Measurements from ENCODE around the gene ALDH1L1. TPM values are rescaled to one million over a fixed set of nuclear protein-coding genes. Genes with fewer than 3 reads are reported as not detected.

Gene ALDH1L1
- total and polyA plus RNA-seq, 2 of the 13 experiments (the other 11 are each of a cell fraction or from before 2014, with no cell fraction given) = 11.2 to 28.7 TPM

- TF ChIP-seq RARG (CRISPR knock-in tag; IDR thresholded peaks at IDR 0.05; ENCODE audit: low read depth) (no peak), ZFP36 (IDR thresholded peaks at IDR 0.05; ENCODE audit: borderline replicate concordance, low read depth, low read length, partially characterized antibody) (peak; percentile 63)
- intact Hi-C loops (cut with micrococcal nuclease; ENCODE audit: unreplicated experiment) = no loop called here
- H3K36me3 ChIP-seq (replicated peaks in 1 of 2; ENCODE audit: control insufficient read depth in 1 of 2, insufficient read depth in 2 of 2, low read length in 2 of 2) = no peaks in the 10 kb centered on the region
- no peak overlapping the region for H2AFZ ChIP-seq (ENCODE audit: low read length)
- H4K20me1 ChIP-seq (ENCODE audit: insufficient read depth, low read length) = no peaks in the 10 kb centered on the region
- H3K27ac ChIP-seq (ENCODE audit: extremely low read length, insufficient read depth, low read length) = no peak overlapping the region
- BruUV-seq (replicated peaks) = no TSS peak
- FAIRE-seq (no peak), ATAC-seq (no peak), DNase-seq (ENCODE audit: low spot score) (no peak)
- H3K9me3 ChIP-seq (ENCODE audit: low read length) = peaks cover 25% of the 10 kb centered on the region
- ChIA-PET POLR2A (no interaction called here), CTCF (ENCODE audit: low intra/inter-chr PET ratio, low total read pairs) (no interaction called here)
- H3K4me1 ChIP-seq (ENCODE audit: insufficient read depth, low read length) = peaks cover 16% of the 10 kb centered on the region
- no peak overlapping the region for H3K9ac ChIP-seq (ENCODE audit: insufficient read depth, low read depth, low read length)
- in situ Hi-C loops (cut with HindIII; ENCODE audit: extremely low pct_ligation_motif_present, low pct_unique_long_range_greater_than_20kb) = no loop called here
- no peaks in the 10 kb centered on the region for H3K27me3 ChIP-seq (ENCODE audit: control insufficient read depth in 1 of 2, insufficient read depth in 2 of 2, low read length in 2 of 2)
- no peak overlapping the region for H3K4me2 ChIP-seq (ENCODE audit: low read depth, low read length)
- H3K4me3 ChIP-seq (replicated peaks in 1 of 3; ENCODE audit: insufficient read depth in 1 of 3, low read depth in 2 of 3, low read length in 3 of 3) = no peak overlapping the region
- WGBS (ENCODE audit: low lambda C conversion rate) = 3% methylated on average over 1 of the region's 1 CpG
- no peaks in the 10 kb centered on the region for H3K79me2 ChIP-seq (ENCODE audit: insufficient read depth, low read length)
These were observed 92.7 kb downstream of the ALDH1L1 start for GRCh38 chr3:126087552-126088175.

GRCh38 chr3:126085841-126086240 is 94.5 kb downstream of the ALDH1L1 start:
- H3K36me3 ChIP-seq (replicated peaks in 1 of 2; ENCODE audit: control insufficient read depth in 1 of 2, insufficient read depth in 2 of 2, low read length in 2 of 2) = no peaks in the 10 kb centered on the region
- H3K4me2 ChIP-seq (ENCODE audit: low read depth, low read length) = no peak overlapping the region
- H3K4me1 ChIP-seq (ENCODE audit: insufficient read depth, low read length) = peaks cover 27% of the 10 kb centered on the region
- H4K20me1 ChIP-seq (ENCODE audit: insufficient read depth, low read length) = no peaks in the 10 kb centered on the region
- in situ Hi-C loops (cut with HindIII; ENCODE audit: extremely low pct_ligation_motif_present, low pct_unique_long_range_greater_than_20kb) = no loop called here
- POLR2A ChIA-PET = no interaction called here
- intact Hi-C loops (cut with micrococcal nuclease; ENCODE audit: unreplicated experiment) = no loop called here
- no peak for DNase-seq (ENCODE audit: low spot score)
- H3K27ac ChIP-seq (ENCODE audit: extremely low read length, insufficient read depth, low read length) = no peak overlapping the region
- H3K4me3 ChIP-seq (replicated peaks in 1 of 3; ENCODE audit: insufficient read depth in 1 of 3, low read depth in 2 of 3, low read length in 3 of 3) = no peak overlapping the region
- no peaks in the 10 kb centered on the region for H3K79me2 ChIP-seq (ENCODE audit: insufficient read depth, low read length)
- H2AFZ ChIP-seq (ENCODE audit: low read length) = no peak overlapping the region
- no peak overlapping the region for H3K9ac ChIP-seq (ENCODE audit: insufficient read depth, low read depth, low read length)
- peaks cover 25% of the 10 kb centered on the region for H3K9me3 ChIP-seq (ENCODE audit: low read length)
- 45% methylated on average over 2 of the region's 2 CpGs for WGBS (ENCODE audit: low lambda C conversion rate)
- no peak for ATAC-seq
- FAIRE-seq = no peak
- CTCF ChIA-PET (ENCODE audit: low intra/inter-chr PET ratio, low total read pairs) = no interaction called here
- BruUV-seq (replicated peaks) = no TSS peak
- no peaks in the 10 kb centered on the region for H3K27me3 ChIP-seq (ENCODE audit: control insufficient read depth in 1 of 2, insufficient read depth in 2 of 2, low read length in 2 of 2)
- TF ChIP-seq NFIC (IDR thresholded peaks at IDR 0.05; ENCODE audit: low read length) = no peak
- no peak for TF ChIP-seq HMG20A (CRISPR knock-in tag; IDR thresholded peaks at IDR 0.05; ENCODE audit: borderline replicate concordance)
- TF ChIP-seq ZMYM4 (CRISPR knock-in tag; IDR thresholded peaks at IDR 0.05) = no peak
- TF ChIP-seq ZNF296 (CRISPR knock-in tag; conservative IDR thresholded peaks at IDR 0.05) = no peak

All from HepG2 (cell line).